Suprapubic skin (tissue), 4 donors: Measurements from ENCODE around the gene DLGAP4.

Experiments used
- EP300 ChIP-seq: sonication (generic); formaldehyde crosslinking; IDR thresholded peaks from one replicate; pipeline ENCODE4 v1.6.1; 2017; ENCODE audit warnings: antibody characterized with exemption
- POLR2A ChIP-seq, 2 donors: fragments of 450-650 bp; IDR thresholded peaks; one replicate each; pipeline ENCODE4 v1.6.1; 2017; ENCODE audit warnings: antibody characterized with exemption in 2 of 2, mild to moderate bottlenecking in 2 of 2, moderate library complexity in 2 of 2
- POLR2AphosphoS5 ChIP-seq, 3 donors: sonication (generic); formaldehyde crosslinking; IDR thresholded peaks; one replicate each; pipeline ENCODE4 v1.6.1; 2017; ENCODE audit warnings: antibody characterized with exemption in 3 of 3
- TF ChIP-seq, protein P1 (sequence below), 2 donors: fragments of 200-600 bp in 1 of 2; fragments of 450-650 bp in 1 of 2; sonication (generic) in 1 of 2; IDR thresholded peaks; one replicate each; pipeline ENCODE4 v1.5.1; 2016 to 2019; ENCODE audit warnings: antibody characterized with exemption in 2 of 2, mild to moderate bottlenecking in 1 of 2, moderate library complexity in 1 of 2

DNA sequence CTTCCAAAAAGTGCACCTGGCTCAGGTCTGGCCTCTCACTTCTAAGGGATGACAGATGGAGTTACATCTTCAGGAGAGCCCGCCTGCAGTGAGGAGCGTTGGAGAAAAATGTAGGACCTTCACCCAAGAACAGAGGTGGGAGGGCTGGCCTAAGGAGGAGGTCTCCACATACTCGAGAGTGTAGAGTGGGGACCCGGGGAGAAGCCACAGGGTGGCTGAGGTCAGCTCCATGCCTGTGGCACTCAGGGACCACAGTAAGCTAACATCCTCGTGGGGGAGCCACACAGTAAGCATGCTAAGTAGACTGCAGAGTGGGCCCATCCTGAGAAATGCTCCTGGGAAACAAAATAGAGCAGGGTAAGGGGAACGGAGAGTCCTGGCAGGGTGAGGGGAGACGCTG lies 45.8 kb upstream of the DLGAP4 start:
- TF ChIP-seq, protein P1, sequence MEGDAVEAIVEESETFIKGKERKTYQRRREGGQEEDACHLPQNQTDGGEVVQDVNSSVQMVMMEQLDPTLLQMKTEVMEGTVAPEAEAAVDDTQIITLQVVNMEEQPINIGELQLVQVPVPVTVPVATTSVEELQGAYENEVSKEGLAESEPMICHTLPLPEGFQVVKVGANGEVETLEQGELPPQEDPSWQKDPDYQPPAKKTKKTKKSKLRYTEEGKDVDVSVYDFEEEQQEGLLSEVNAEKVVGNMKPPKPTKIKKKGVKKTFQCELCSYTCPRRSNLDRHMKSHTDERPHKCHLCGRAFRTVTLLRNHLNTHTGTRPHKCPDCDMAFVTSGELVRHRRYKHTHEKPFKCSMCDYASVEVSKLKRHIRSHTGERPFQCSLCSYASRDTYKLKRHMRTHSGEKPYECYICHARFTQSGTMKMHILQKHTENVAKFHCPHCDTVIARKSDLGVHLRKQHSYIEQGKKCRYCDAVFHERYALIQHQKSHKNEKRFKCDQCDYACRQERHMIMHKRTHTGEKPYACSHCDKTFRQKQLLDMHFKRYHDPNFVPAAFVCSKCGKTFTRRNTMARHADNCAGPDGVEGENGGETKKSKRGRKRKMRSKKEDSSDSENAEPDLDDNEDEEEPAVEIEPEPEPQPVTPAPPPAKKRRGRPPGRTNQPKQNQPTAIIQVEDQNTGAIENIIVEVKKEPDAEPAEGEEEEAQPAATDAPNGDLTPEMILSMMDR (IDR thresholded peaks at IDR 0.05), result no peak
- no peak for TF ChIP-seq EP300
- no peak for TF ChIP-seq POLR2A (IDR thresholded peaks at IDR 0.05)
- no peak for TF ChIP-seq POLR2AphosphoS5 (IDR thresholded peaks at IDR 0.05)
